ENCODE data around the gene CFAP100.

CFAP100 gene

DNA sequence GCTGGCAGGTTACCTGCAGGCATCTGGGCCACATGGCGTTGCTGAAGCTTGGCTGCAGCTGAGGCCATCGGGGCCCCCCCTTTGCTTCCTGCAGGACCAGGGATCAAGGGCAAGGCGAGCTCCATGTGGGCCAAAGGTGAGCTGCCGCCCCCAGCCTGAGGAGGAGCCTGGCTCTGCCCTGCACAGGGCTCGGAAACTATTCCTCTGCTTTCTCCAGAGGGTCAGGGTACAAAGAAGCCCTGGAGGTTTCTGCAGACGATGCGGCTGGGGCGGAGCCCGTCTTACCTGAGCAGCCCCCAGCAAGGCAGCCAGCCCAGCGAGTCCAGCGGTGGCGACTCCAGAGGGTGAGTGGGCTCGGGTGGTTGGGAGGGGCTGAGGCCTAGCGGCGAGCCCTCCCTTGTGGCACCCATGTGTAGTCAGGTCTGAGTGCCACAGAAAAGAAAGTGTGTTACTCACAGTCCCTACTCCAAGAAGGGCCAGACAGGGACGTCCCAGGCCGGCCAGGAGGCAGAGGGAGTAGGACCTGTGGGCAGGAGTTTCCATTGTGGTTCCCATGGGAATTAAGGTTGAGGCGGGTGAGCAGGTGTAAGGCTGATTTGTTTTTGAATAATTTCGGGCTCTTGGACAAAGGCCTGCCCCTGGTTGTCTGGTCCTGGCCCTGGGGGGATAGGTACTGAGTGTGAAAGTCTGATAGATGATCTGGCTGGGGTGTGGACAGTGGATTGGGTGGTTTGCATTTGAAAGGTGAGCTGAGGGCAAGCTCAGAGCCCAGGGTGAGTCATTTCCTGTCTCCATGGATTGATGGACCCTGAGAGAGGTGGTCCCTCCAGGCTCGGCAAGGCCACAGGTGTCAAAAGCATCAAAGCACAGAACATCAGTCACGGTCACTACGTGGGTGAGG is 25.4 kb downstream of the CFAP100 start:
- DNase-seq (ENCODE audit: low read depth in 2 of 2, low spot score in 1 of 2): no peak

DNA sequence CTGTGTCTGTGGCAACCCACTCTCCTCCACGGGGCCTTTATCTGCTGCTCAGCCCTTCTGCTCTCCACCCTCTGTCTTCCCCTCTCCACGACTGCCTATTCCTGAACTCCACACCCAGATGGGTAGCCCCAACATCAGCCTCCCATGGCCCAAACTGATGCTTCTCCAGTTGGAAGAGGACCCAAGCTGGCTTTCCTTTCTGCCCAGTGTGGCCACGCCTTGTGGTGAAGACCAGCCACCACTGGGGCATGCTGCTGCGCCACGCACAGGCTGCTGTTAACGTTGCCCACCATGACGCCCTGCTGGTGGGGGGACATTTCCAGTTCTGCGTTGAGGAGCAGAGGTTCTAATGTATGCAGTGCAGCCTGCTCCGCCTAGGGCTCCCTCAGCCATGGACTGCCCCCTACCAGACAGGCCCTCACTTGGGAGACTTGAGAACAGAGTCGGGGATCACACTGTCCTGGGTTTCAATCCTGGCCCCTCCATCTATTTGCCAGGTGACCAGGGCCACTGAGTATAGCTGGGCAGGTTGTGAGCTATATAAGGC is 26.9 kb downstream of the CFAP100 start:
- DNase-seq (ENCODE audit: low read depth in 2 of 2, low spot score in 1 of 2): no peak

DNA sequence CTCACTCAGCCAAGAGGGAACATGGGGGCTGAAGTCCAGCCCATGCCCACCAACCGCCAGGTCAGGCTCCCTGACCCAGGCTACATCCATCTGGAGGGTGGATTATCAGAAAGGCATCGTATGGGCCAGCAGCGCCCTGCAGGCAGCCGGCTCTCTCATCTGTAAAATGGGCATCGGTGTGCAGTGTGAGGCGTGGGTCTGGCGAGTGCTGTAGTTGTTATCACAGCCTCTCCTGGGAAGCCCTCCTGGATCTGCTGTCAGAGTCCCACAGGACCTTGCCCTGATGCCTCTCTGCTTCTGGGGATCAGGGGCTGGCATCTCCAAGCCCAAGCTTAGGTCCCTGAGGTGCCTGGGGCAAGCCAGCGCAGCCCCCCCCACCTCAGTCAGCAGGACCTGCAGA is 27.4 kb downstream of the CFAP100 start:
- no peak for DNase-seq (ENCODE audit: low read depth in 2 of 2, low spot score in 1 of 2)

DNA sequence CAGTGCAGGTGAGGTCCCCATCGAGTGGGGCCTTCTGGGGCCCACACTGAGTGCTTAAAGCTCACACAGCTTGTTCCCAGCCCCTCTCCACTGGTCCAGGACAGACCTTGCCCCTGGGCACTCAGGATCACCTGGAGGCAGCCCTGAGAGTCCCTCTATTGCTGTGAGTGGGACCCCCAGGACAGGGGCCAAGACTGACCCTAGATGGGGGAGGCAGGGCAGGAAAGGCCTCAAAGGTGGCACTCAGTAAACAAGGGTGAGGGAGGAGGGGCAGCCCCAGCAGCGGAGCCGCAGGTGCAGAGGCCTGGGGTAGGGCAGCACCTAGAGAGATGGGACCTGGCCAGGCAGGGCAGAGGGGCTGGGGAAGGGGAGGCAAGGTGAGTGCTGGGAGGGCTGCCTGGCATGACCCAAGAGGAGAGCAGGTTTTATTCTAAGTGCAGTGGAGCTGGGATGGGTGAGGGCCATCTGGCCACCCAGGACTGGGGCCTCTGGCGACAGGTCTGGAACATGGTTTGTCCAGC is 27.9 kb downstream of the CFAP100 start:
- DNase-seq (ENCODE audit: low read depth in 2 of 2, low spot score in 1 of 2): no peak

DNA sequence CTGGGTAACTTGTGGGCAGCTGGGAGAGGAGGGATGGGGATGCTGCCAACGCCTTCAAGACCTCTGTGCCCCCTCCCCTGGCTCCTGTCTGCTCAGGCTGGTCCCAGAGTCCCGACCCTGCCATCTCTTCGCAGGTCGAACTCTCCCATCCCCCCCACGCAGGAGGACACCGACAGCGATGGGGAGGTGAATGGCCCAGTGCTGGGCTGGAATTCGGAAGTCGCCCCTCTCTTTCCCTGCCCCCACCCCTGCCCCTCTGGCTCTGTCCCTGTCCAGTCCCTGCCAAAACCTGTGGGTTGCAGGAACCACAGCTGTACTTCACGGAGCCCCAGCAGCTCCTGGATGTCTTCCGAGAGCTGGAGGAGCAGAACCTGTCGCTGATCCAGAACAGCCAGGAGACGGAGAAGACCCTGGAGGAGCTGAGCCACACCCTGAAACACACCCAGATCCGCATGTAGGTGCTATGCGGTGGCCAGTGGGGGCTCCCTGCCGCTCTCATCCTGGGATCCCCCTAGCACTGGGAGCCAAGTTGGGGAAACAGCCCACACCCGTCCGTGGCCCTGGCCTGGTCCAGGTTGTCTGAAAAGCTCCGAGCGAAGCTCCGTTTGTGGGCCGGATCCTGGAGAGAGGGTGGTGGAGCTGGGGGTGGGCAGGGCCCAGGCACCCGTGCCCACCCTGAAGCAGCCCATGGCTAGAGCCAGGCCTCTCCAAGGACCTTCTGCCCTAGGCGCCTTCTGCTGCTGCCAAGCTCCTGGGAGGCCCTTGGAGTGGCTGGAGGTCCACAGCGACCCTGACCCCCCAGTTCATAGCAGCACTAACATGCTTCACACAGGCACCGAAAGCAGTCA is 28.7 kb downstream of the CFAP100 start:
- no peak for DNase-seq (ENCODE audit: low read depth in 2 of 2, low spot score in 1 of 2)

DNA sequence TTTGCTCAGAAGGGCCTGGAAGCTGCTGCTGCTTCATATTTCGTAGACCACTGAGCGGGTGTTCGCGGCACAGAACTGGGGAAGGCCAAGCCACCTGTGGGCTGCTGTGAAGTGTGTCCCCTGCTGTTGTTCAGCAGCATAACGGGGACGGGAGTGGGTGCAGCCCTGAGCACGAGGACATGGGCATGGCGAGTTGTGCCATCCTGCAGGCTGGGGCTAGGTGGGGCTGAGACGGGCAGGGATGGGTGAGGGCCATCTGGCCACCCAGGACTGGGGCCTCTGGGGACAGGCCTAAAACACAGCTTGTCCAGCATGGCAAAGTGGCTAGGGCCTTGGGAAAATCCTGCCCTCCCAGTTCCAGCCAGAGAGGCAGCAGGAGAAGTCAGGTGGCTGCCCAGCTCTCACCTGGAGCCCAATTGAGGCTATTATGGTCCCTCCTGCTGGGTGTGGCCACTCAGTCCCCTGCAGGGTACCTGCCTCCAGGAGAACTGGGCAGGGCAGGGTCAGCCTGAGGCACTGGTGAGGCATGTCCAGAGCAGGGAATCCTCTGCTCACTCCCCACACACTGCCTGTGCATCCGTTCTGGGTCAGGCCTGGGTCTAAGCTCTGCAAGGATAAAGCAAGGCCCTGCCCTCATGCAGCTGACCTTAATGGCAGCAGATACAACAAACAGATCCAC is 29.5 kb downstream of the CFAP100 start:
- no peak for DNase-seq (ENCODE audit: low read depth in 2 of 2, low spot score in 1 of 2)

DNA sequence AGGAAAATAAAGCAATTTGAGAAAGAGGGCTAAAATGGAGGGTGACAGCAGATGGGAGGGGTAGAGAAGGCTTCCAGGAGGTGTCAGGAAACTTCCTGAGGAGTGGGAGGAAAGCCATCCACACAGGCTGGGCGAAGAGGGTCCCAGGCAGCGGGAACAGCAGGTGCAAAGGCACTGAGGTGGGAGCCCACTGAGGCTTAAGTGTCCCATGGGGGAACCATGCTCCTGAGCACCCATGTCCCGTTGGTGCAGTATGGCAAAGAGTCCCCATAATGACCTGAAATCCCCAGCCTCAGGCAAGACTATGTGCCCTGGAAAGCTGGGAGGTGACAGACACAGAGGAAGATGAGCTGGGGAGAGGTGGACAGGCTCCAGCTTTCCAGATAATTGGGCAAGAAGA is 30.0 kb downstream of the CFAP100 start:
- no peak for DNase-seq (ENCODE audit: low read depth in 2 of 2, low spot score in 1 of 2)

DNA sequence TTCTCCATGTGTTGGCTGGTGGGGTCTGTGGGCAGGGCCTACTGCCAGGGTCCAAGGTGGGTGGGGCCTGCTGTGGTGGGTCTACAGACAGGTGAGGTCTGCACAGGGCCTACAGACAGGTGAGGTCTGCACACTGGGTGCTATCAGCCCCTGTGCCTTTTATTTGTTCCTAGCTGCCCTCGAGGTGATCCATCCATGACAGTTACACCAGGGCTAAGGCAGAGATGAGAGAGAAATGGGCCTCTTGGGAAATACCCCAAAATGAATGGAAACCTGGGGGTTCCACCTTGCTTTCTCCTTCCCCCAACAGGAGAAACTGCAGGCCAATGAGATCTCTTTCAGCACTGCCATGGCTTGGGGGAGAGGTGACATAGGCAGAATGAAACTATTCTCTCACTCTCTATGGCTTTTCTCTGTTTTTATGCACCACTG is 36.4 kb downstream of the CFAP100 start:
- no peak for DNase-seq (ENCODE audit: low read depth in 2 of 2, low spot score in 1 of 2)

DNA sequence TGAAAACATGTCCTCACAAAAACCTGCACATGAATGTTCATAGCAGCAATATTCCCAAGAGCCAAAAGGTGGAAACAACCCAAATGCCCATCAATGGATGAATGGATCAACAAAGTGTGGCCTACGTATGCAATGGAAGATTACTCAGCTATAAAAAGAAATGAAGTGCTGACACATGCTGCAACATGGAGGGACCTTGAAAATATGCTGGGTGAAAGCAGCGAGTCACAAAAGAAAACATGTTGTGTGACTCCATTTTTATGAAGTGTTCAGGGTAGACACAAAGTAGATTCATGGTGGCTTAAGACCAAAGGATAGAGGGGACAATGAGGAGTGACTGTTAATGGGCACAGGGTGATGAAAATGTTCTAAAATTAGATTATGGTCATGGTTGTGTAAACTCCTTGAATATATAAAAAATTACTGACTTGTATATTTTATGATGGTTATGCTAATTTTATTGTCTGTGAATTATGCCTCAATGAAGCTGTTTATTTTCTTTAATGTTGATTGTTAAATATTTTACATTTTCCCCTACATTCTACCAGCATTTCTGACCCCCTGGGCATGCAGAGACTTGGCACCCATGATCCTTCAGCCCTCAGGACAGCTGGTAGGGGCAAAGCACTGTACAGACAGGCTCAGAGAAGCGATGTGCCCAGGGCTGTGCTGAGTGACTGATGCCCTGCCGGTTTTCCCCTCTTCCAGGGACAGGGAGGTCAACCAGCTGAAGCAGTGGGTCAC is 37.8 kb downstream of the CFAP100 start:
- no peak for DNase-seq (ENCODE audit: low read depth in 2 of 2, low spot score in 1 of 2)

DNA sequence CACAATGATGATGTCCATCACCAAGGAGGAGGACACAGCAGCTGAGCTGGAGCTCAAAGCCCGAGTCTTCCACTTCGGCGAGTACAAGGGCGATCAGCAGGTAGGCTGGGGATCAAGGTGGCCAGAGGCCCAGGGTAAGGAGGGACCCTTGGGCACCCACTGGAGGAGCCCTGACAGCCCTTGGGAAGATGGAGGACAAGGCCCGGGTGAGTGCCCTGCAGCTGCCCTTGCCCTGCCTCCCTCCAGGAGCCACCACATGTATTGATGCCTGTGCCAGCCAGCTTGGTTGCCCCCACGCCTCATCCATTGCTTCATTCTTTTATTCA is 38.4 kb downstream of the CFAP100 start:
- no peak for DNase-seq (ENCODE audit: low read depth in 2 of 2, low spot score in 1 of 2)

DNA sequence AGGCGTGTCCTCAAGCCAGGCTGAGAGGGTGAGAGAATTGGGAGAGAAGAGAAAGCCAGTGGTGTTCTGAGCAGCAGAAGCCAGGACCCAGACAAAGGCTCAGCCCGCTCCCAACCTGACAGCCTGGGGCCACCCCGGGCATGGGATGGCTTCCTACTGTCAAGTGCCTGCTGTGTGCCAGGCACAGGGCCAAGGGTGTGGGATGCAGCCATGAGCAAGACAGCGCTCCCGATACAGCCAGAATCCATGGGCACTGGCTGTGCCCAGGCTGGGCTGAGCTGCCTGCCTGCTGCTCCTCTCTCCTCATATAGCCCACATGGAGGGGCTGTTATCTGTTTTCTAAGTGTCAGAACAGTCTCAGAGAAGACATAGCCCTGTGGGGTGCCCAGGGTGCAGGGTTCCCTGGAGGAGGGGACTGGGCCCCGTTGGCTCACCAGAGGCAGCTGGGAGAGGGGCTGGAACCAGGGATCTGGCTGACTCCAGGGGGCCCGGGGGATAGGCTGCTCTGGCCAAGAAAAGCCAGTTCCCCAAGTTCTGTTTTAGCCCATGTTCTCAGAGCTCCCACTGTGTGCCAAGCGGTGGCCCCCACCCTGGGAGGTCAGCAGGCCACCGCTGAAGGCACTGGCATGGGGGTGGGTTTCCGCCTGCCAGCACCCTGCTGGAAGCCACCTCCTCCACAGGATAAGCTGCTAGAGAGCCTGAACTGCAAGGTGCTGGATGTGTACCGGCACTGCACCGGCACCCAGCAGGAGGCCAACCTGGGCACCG is 39.0 kb downstream of the CFAP100 start:
- DNase-seq (ENCODE audit: low read depth in 2 of 2, low spot score in 1 of 2): no peak

DNA sequence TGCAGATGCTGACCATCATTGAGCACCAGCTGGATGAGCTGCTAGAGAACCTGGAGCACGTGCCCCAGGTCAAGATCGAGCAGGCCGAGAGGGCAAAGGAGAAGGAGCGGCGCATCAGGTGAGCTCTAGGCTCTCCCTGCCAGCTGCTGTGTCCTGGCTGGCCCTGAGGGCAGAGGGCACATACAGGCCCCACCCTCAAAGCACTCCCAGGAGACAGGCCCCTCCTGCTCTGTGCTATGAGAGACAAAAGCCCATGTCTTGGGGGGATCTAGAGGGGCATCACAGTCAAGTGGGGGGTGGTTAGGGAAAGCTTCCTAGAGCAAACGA is 39.5 kb downstream of the CFAP100 start:
- no peak for DNase-seq (ENCODE audit: low read depth in 2 of 2, low spot score in 1 of 2)

DNA sequence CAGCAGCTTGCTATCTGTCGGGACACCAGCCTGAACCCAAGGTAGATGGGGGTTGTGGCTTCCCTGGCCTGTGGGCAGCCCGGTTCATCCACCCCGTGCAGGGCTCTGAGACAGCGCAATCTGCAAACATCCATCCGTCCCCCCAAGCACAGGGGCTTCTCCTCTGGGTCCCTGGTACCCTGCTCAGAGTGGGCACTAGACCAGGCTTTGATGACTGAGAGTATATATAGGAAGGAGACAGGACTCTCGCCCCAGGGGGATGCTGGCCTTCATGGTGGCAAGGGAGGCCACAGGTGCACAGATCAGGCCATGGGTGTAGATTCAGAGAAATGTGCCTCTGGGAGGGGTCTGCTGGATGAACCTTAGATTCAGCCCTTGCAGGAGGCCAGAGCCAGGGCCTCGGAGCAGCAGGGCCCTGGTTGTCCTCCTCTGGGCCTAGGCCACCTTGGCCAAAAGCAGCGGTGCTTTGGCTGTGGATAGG is 40.3 kb downstream of the CFAP100 start:
- no peak for DNase-seq (ENCODE audit: low read depth in 2 of 2, low spot score in 1 of 2)

DNA sequence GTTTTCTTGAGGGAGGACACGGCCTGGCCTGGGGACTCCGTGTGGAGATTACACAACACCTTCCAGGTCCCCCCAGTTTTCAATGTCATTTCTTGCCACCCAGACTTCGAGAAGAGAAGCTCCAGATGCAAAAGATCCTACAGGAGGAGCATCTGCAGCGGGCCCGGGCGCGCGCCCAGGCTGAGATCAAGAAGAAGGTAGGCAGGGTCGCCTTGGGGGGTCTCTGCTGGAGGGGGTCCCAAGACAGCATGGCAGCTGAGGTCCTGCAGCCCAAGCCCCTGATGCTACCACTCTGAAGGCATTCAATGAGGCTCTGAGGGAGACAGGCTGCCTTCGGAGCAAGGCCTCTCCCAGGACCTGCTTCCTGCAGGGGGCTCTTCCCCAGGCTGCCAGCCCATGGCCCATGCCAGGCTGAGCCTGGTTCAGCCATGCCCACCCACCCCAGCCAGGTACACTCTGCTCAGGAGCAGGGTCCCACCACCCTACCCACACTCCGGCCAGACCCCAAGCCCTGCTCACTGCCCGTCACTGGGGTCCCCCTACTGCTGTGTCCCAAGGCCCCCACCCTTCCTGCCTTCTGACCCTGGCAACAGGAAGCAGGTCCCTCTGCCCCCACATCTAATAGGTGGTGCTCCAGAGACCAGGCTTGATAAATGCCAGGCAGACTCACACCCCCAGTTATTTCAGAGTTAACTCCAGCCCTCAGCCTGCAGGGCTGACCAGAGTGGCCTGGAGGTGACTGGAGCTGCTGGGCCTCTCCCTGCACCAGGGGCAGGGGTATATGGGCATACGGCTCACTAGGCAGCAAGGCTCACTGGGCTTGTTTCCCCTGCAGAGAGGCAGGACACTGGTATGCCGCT is 41.0 kb downstream of the CFAP100 start:
- no peak for DNase-seq (ENCODE audit: low read depth in 2 of 2, low spot score in 1 of 2)

DNA sequence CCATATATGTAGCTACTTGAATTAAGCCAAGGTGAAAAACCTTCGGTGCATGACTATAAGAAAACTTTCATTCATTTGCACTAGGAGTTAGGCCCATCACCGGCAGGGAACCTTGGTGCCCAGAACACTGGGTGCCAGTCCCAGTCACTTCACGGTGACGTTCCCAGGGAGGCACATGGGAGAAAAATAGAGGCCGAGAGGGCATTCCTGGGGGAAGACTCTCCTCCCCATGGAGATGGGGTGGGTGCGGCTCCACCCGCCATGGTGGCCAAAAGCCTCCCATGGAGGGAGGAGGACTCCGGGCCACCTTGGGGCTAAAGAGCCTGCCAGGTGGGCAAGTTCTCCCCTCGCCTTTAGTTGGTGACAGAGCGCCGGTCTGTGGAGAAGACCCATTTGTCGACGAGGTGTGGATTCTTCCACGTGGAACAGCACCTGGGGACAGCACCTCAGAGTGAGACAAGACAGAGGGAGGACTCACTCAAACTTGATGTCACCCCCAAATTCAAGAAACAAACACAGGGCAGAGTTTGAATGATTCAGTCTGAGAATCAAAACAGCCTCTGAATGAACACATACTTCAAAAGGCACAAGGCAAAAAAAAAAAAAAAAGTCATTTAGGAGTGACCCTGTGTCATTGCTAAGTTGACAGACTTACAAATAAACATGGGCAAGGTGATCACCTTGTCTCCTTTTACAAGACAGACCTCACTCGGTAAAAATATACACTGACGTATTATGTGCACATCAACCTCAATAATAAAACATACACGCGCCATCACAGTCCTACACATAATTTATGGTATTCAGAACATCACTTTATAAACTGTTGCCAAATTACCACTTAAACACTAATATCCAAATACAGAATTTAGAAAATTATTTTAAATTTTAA is 42.4 kb downstream of the CFAP100 start:
- DNase-seq (ENCODE audit: low read depth in 2 of 2, low spot score in 1 of 2): no peak

DNA sequence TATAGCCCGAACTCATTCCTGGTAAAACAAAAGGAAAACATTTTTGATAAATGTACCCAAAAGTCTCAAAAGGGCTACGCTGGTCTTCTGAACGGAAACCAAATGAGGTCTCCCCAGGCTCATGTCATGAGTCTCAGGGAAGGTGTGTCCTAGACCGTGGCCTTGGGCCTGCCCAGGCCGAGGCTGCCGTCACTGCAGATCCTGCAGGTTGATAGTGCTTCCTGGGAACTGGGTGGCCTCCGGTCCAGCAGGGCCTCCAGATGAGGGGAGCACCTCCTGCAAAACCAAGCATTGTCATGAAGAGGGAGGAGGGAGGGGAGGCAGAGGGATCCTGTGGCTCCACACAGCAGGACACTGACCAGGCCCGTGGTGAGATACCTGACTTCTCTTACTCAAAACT is 43.5 kb downstream of the CFAP100 start:
- no peak for DNase-seq (ENCODE audit: low read depth in 2 of 2, low spot score in 1 of 2)

DNA sequence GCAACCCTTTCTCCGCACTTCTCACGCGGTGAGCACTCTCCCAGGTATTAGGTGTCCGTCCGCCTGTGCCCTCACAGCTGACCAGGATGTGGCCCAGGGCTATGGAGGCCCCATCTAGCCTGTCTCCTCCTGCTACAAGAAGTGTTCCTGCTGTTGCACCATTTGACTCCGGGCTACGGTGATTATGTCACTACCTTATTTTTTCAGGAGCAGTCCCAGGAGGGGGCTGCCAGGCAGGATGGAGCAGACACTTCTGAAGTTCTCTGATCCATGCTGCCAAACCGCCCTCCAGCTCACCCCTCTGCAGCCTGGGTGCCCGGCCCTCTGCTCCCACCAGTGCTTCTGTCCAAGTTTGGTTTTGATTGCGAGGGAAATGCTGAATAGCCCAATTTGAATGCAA is 44.0 kb downstream of the CFAP100 start:
- DNase-seq (ENCODE audit: low read depth in 2 of 2, low spot score in 1 of 2): no peak
